Thyroid gland (tissue), 4 donors: Measurements from ENCODE around the gene AFAP1. TPM values are rescaled to one million over a fixed set of nuclear protein-coding genes. Genes with fewer than 3 reads are reported as not detected.

Experiments used
- DNase-seq, 2 donors: peaks; one replicate each; pipeline ENCODE4 v3.0.0-alpha.2; 2019
- H3K27ac ChIP-seq, 3 donors: fragments of 200-600 bp; sonication (generic); 1 replicate in 2 of 3; 2 replicates in 1 of 3; pipeline ENCODE4 v1.5.1; 2016 to 2019; ENCODE audit warnings: mild to moderate bottlenecking in 1 of 3, moderate library complexity in 1 of 3
- H3K27me3 ChIP-seq: fragments of 200-600 bp; sonication (generic); one replicate; pipeline ENCODE4 v1.5.1; 2019
- H3K36me3 ChIP-seq, 2 donors: fragments of 200-600 bp; sonication (generic); one replicate each; pipeline ENCODE4 v1.5.1; 2016 to 2019
- H3K4me1 ChIP-seq, 2 donors: fragments of 200-600 bp; sonication (generic); one replicate each; pipeline ENCODE4 v1.5.1; 2017 to 2019
- H3K4me3 ChIP-seq, 3 donors: fragments of 200-600 bp; sonication (generic); replicated peaks in 1 of 3; 1 replicate in 2 of 3; 2 replicates in 1 of 3; pipeline ENCODE4 v1.5.1; 2016; ENCODE audit warnings: mild to moderate bottlenecking in 1 of 3
- H3K9me3 ChIP-seq: fragments of 200-600 bp; sonication (generic); one replicate; pipeline ENCODE4 v1.5.1; 2017
- CTCF ChIP-seq, 6 experiments: fragments of 200-600 bp in 3 of 6; fragments of 450-650 bp in 3 of 6; sonication (generic) in 3 of 6; IDR thresholded peaks; one replicate each; pipeline ENCODE4 v1.5.1; 2016 to 2019; ENCODE audit warnings: antibody characterized with exemption in 6 of 6, mild to moderate bottlenecking in 2 of 6, inconsistent platforms in 1 of 6, moderate library complexity in 1 of 6
- POLR2A ChIP-seq, 2 donors: fragments of 450-650 bp; IDR thresholded peaks; one replicate each; pipeline ENCODE4 v1.6.1; 2017; ENCODE audit warnings: antibody characterized with exemption in 2 of 2, mild to moderate bottlenecking in 2 of 2, moderate library complexity in 1 of 2
- WGBS, 2 donors: methylation state at CpG; one replicate each; pipeline ENCODE4 v1.1.5; 2017; 5-methylcytosine and 5-hydroxymethylcytosine counted together
- intact Hi-C: fragments of 100-400 bp; cut with DNase I; formaldehyde crosslinking; loops from one replicate; pipeline ENCODE4 v1.15.1; 2023
- total RNA-seq, 4 donors: library from RNA; depleted of rRNA; stranded (reverse); fragments of >200 nt; gene quantifications; one replicate each; pipeline ENCODE4 v1.2.3, GENCODE V29; 2016

Gene AFAP1
- total RNA-seq, 4 donors from 2014 or later = 12.3 to 33.3 (median 26.2) TPM

- Histone ChIP-seq H3K27me3 (no peaks in the 10 kb centered on the region), H3K4me1 (peaks cover 0 to 3% of the 10 kb centered on the region in 2 donors), H3K9me3 (no peaks in the 10 kb centered on the region), H3K36me3 (no peaks in the 10 kb centered on the region), H3K27ac (no peak overlapping the region), H3K4me3 (no peak overlapping the region)
- no peak for DNase-seq
- intact Hi-C loops = no loop called here
- TF ChIP-seq POLR2A (IDR thresholded peaks at IDR 0.05) = no peak
- TF ChIP-seq CTCF (IDR thresholded peaks at IDR 0.05) = no peak
- 93 to 94% methylated on average over 6 of the region's 6 CpGs for WGBS, 2 donors
Measured at GRCh38 chr4:7837597-7838135, 102.0 kb downstream of the AFAP1 start.

GRCh38 chr4:7831858-7832730 lies 107.6 kb downstream of the AFAP1 start:
- no peaks in the 10 kb centered on the region for H3K27me3 ChIP-seq
- intact Hi-C loops = no loop called here
- WGBS, 2 donors = 81 to 88% methylated on average over 14 of the region's 14 CpGs
- H3K4me3 ChIP-seq = no peak overlapping the region
- TF ChIP-seq CTCF (IDR thresholded peaks at IDR 0.05) = no peak
- TF ChIP-seq POLR2A (IDR thresholded peaks at IDR 0.05) = no peak
- H3K4me1 ChIP-seq = no peaks in the 10 kb centered on the region
- DNase-seq = no peak
- H3K27ac ChIP-seq = peak overlapping the region in 2 of 3 donors; percentile 20 to 33
- no peaks in the 10 kb centered on the region for H3K9me3 ChIP-seq
- H3K36me3 ChIP-seq = no peaks in the 10 kb centered on the region

GRCh38 chr4:7831330-7831729 lies 108.3 kb downstream of the AFAP1 start:
- Histone ChIP-seq H3K4me3 (no peak overlapping the region), H3K4me1 (no peaks in the 10 kb centered on the region), H3K27ac (peak overlapping the region in 2 of 3 donors; percentile 20 to 33), H3K36me3 (peaks cover 0 to 4% of the 10 kb centered on the region in 2 donors), H3K27me3 (no peaks in the 10 kb centered on the region), H3K9me3 (no peaks in the 10 kb centered on the region)
- TF ChIP-seq CTCF (IDR thresholded peaks at IDR 0.05) = no peak
- no peak for TF ChIP-seq POLR2A (IDR thresholded peaks at IDR 0.05)
- DNase-seq = no peak
- intact Hi-C loops = no loop called here
- WGBS, 2 donors = 52 to 64% methylated on average over 7 of the region's 7 CpGs

GRCh38 chr4:7830747-7831146 lies 108.9 kb downstream of the AFAP1 start:
- Histone ChIP-seq H3K4me1 (no peaks in the 10 kb centered on the region), H3K27me3 (no peaks in the 10 kb centered on the region), H3K27ac (no peak overlapping the region), H3K36me3 (peaks cover 0 to 5% of the 10 kb centered on the region in 2 donors), H3K9me3 (no peaks in the 10 kb centered on the region), H3K4me3 (no peak overlapping the region)
- WGBS, 2 donors = 87% methylated on average over 2 of the region's 2 CpGs
- no peak for DNase-seq
- intact Hi-C loops = no loop called here
- no peak for TF ChIP-seq POLR2A (IDR thresholded peaks at IDR 0.05)
- no peak for TF ChIP-seq CTCF (IDR thresholded peaks at IDR 0.05)
